Measurements from ENCODE around the gene CHI3L1.

The CHI3L1 gene

DNA sequence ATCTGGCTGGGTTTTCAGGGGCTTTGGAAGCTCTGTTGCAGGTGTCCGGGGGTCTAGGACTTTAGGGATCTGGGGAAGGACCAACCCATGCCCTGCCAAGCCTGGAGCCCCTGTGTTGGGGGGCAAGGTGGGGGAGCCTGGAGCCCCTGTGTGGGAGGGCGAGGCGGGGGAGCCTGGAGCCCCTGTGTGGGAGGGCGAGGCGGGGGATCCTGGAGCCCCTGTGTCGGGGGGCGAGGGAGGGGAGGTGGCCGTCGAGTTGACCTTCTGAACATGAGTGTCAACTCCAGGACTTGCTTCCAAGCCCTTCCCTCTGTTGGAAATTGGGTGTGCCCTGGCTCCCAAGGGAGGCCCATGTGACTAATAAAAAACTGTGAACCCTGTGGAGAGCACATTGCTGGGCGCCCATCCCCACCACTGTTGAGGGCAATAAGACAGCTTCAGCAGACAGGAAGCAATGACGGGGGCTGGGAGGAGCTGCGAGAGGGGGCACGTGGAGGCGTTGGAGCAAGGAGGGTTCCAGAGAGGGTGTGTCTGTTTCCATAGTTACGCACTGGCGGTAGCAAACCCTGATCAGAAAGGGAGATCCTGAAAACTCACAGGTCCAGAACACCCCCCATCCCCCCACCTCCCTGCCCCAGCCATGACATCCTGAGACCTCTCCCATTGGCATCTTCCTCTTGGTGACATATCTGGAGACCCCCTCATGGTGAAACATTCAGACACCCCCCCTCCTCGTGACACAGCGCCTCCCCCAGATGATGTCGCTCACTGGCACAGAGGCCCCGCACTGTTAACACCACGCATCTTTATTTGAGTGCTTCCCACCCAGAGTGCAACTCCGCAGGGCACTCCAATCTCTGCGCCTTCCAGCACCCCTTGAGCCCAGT, 19.2 kb downstream of the CHI3L1 start:
- H3K36me3 ChIP-seq (ENCODE audit: control insufficient read depth, insufficient read depth, low read length): no peaks in the 10 kb centered on the region
- no peaks in the 10 kb centered on the region for H3K9me3 ChIP-seq (ENCODE audit: control insufficient read depth, insufficient read depth, low read depth, low read length)
- no peak overlapping the region for H3K9ac ChIP-seq (ENCODE audit: low read length)
- no peak overlapping the region for H3K4me3 ChIP-seq (ENCODE audit: low read depth, low read length)
- no peak overlapping the region for H3K27ac ChIP-seq (ENCODE audit: low read depth, low read length)
- H3K27me3 ChIP-seq (ENCODE audit: control insufficient read depth, insufficient read depth, low read length): no peaks in the 10 kb centered on the region
- peaks cover 7% of the 10 kb centered on the region; the same call in 1 of the 2 replicates for H3K4me1 ChIP-seq (ENCODE audit: control insufficient read depth, insufficient read depth, low read length)

DNA sequence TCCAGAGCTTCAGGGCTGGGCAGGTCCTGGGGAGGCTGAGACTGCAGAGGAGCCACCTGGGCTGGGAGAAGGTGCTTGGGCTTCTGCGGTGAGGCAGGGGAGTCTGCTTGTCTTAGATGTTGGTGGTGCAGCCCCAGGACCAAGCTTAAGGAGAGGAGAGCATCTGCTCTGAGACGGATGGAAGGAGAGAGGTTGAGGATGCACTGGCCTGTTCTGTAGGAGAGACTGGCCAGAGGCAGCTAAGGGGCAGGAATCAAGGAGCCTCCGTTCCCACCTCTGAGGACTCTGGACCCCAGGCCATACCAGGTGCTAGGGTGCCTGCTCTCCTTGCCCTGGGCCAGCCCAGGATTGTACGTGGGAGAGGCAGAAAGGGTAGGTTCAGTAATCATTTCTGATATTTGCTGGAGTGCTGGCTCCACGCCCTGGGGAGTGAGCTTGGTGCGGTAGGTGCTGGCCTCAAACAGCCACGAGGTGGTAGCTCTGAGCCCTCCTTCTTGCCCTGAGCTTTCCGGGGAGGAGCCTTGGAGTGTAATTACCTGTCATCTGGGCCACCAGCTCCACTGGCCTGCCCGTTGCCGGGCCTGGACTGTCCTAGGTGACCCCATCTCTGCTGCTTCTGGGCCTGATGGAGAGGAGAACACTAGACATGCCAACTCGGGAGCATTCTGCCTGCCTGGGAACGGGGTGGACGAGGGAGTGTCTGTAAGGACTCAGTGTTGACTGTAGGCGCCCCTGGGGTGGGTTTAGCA, 20.1 kb downstream of the CHI3L1 start:
- Histone ChIP-seq H3K27ac (ENCODE audit: low read depth, low read length) (no peak overlapping the region), H3K4me3 (ENCODE audit: low read depth, low read length) (no peak overlapping the region), H3K9ac (ENCODE audit: low read length) (no peak overlapping the region), H3K4me1 (ENCODE audit: control insufficient read depth, insufficient read depth, low read length) (peaks cover 7% of the 10 kb centered on the region; the same call in 1 of the 2 replicates), H3K9me3 (ENCODE audit: control insufficient read depth, insufficient read depth, low read depth, low read length) (no peaks in the 10 kb centered on the region), H3K27me3 (ENCODE audit: control insufficient read depth, insufficient read depth, low read length) (no peaks in the 10 kb centered on the region), H3K36me3 (ENCODE audit: control insufficient read depth, insufficient read depth, low read length) (no peaks in the 10 kb centered on the region)

DNA sequence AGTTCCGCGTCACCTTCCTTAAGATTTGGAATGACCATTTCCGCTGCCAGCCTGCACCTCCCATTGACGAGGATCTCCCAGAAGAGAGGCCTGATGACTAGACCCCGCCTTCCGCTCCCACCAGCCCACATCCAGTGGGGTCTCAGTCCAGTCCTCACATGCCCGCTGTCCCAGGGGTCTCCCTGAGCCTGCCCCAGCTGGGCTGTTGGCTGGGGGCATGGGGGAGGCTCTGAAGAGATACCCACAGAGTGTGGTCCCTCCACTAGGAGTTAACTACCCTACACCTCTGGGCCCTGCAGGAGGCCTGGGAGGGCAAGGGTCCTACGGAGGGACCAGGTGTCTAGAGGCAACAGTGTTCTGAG, 20.7 kb downstream of the CHI3L1 start:
- H3K4me3 ChIP-seq (ENCODE audit: low read depth, low read length): no peak overlapping the region
- peaks cover 7% of the 10 kb centered on the region; the same call in 1 of the 2 replicates for H3K4me1 ChIP-seq (ENCODE audit: control insufficient read depth, insufficient read depth, low read length)
- H3K27ac ChIP-seq (ENCODE audit: low read depth, low read length): no peak overlapping the region
- H3K9ac ChIP-seq (ENCODE audit: low read length): no peak overlapping the region
- H3K27me3 ChIP-seq (ENCODE audit: control insufficient read depth, insufficient read depth, low read length): no peaks in the 10 kb centered on the region
- H3K36me3 ChIP-seq (ENCODE audit: control insufficient read depth, insufficient read depth, low read length): no peaks in the 10 kb centered on the region
- H3K9me3 ChIP-seq (ENCODE audit: control insufficient read depth, insufficient read depth, low read depth, low read length): no peaks in the 10 kb centered on the region

GRCh38 chr1:203165101-203165799, 21.3 kb downstream of the CHI3L1 start:
- Histone ChIP-seq H3K9ac (ENCODE audit: low read length) (no peak overlapping the region), H3K4me1 (ENCODE audit: control insufficient read depth, insufficient read depth, low read length) (peaks cover 7% of the 10 kb centered on the region; the same call in 1 of the 2 replicates)

GRCh38 chr1:203163891-203164635, 22.4 kb downstream of the CHI3L1 start:
- Histone ChIP-seq H3K27ac (ENCODE audit: low read depth, low read length) (no peak overlapping the region), H3K9ac (ENCODE audit: low read length) (no peak overlapping the region), H3K4me1 (ENCODE audit: control insufficient read depth, insufficient read depth, low read length) (peaks cover 7% of the 10 kb centered on the region; the same call in 1 of the 2 replicates), H3K9me3 (ENCODE audit: control insufficient read depth, insufficient read depth, low read depth, low read length) (no peaks in the 10 kb centered on the region), H3K27me3 (ENCODE audit: control insufficient read depth, insufficient read depth, low read length) (no peaks in the 10 kb centered on the region), H3K36me3 (ENCODE audit: control insufficient read depth, insufficient read depth, low read length) (no peaks in the 10 kb centered on the region), H3K4me3 (ENCODE audit: low read depth, low read length) (no peak overlapping the region)

More at GRCh38 chr1:203165101-203165799, 21.3 kb downstream of the CHI3L1 start:
- H3K27ac ChIP-seq (ENCODE audit: low read depth, low read length): no peak overlapping the region
- no peaks in the 10 kb centered on the region for H3K36me3 ChIP-seq (ENCODE audit: control insufficient read depth, insufficient read depth, low read length)
- H3K9me3 ChIP-seq (ENCODE audit: control insufficient read depth, insufficient read depth, low read depth, low read length): no peaks in the 10 kb centered on the region
- H3K4me3 ChIP-seq (ENCODE audit: low read depth, low read length): no peak overlapping the region
- no peaks in the 10 kb centered on the region for H3K27me3 ChIP-seq (ENCODE audit: control insufficient read depth, insufficient read depth, low read length)

DNA sequence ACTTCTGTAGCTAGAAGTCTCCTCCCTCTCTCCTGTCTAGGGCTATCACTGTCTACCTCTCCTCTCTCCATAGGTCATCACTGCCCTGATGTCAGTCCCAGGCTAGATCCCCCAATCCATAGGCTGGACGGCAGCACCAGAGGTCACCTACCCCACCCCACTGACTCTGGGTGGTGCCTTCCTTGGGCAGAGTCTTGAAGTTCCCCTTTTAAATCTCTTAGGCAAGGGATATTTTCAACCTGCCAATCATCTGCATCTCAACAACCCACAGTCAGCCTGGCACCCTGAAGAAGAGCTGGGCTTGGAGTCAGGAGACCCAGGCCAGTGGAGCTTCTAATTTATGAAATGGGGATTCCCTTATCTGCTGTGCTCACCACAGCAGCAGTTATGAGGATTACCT, 24.1 kb downstream of the CHI3L1 start:
- no peak overlapping the region for H3K4me3 ChIP-seq (ENCODE audit: low read depth, low read length)
- no peaks in the 10 kb centered on the region for H3K27me3 ChIP-seq (ENCODE audit: control insufficient read depth, insufficient read depth, low read length)
- no peaks in the 10 kb centered on the region for H3K36me3 ChIP-seq (ENCODE audit: control insufficient read depth, insufficient read depth, low read length)
- peaks cover 10% of the 10 kb centered on the region; the same call in 1 of the 2 replicates for H3K9me3 ChIP-seq (ENCODE audit: control insufficient read depth, insufficient read depth, low read depth, low read length)
- peaks cover 7% of the 10 kb centered on the region; the same call in 1 of the 2 replicates for H3K4me1 ChIP-seq (ENCODE audit: control insufficient read depth, insufficient read depth, low read length)
- H3K27ac ChIP-seq (ENCODE audit: low read depth, low read length): no peak overlapping the region
- H3K9ac ChIP-seq (ENCODE audit: low read length): no peak overlapping the region

- H3K9me3 ChIP-seq (ENCODE audit: control insufficient read depth, insufficient read depth, low read depth, low read length): peaks cover 10% of the 10 kb centered on the region; the same call in 1 of the 2 replicates
- H3K4me3 ChIP-seq (ENCODE audit: low read depth, low read length): no peak overlapping the region
- peaks cover 5% of the 10 kb centered on the region; the same call in 1 of the 2 replicates for H3K4me1 ChIP-seq (ENCODE audit: control insufficient read depth, insufficient read depth, low read length)
- no peak overlapping the region for H3K9ac ChIP-seq (ENCODE audit: low read length)
- H3K27me3 ChIP-seq (ENCODE audit: control insufficient read depth, insufficient read depth, low read length): no peaks in the 10 kb centered on the region
- no peak overlapping the region for H3K27ac ChIP-seq (ENCODE audit: low read depth, low read length)
- no peaks in the 10 kb centered on the region for H3K36me3 ChIP-seq (ENCODE audit: control insufficient read depth, insufficient read depth, low read length)
Observed at GRCh38 chr1:203161703-203162102, 24.8 kb downstream of the CHI3L1 start.

GRCh38 chr1:203161175-203161574, 25.3 kb downstream of the CHI3L1 start:
- Histone ChIP-seq H3K9me3 (ENCODE audit: control insufficient read depth, insufficient read depth, low read depth, low read length) (peaks cover 10% of the 10 kb centered on the region; the same call in 1 of the 2 replicates), H3K27me3 (ENCODE audit: control insufficient read depth, insufficient read depth, low read length) (no peaks in the 10 kb centered on the region), H3K27ac (ENCODE audit: low read depth, low read length) (no peak overlapping the region), H3K9ac (ENCODE audit: low read length) (no peak overlapping the region), H3K4me3 (ENCODE audit: low read depth, low read length) (no peak overlapping the region), H3K4me1 (ENCODE audit: control insufficient read depth, insufficient read depth, low read length) (peaks cover 3% of the 10 kb centered on the region; the same call in 1 of the 2 replicates), H3K36me3 (ENCODE audit: control insufficient read depth, insufficient read depth, low read length) (no peaks in the 10 kb centered on the region)

DNA sequence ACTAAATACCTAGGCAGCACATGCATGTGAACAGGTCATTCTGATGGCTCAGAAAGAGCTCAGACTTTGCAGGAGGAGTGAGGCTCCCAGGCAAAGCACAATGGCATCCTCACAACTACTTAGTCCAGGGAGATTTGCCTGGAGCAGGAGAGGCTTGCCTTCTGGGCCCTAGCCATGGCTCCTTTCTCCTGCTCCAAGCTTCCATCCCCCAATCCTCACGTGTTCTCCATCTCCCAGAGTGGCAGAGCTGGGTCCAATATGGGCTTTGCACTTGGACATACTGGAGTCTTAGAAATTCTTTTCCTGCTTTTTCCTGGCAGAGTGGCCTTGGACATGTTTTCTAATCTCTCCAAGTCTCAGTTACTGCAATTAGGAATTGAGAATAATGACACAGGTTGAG, 26.7 kb downstream of the CHI3L1 start:
- Histone ChIP-seq H3K36me3 (ENCODE audit: control insufficient read depth, insufficient read depth, low read length) (no peaks in the 10 kb centered on the region), H3K4me3 (ENCODE audit: low read depth, low read length) (no peak overlapping the region), H3K27me3 (ENCODE audit: control insufficient read depth, insufficient read depth, low read length) (no peaks in the 10 kb centered on the region), H3K9me3 (ENCODE audit: control insufficient read depth, insufficient read depth, low read depth, low read length) (peaks cover 10% of the 10 kb centered on the region; the same call in 1 of the 2 replicates), H3K4me1 (ENCODE audit: control insufficient read depth, insufficient read depth, low read length) (peaks cover 10% of the 10 kb centered on the region; the same call in 1 of the 2 replicates), H3K9ac (ENCODE audit: low read length) (no peak overlapping the region), H3K27ac (ENCODE audit: low read depth, low read length) (no peak overlapping the region)

DNA sequence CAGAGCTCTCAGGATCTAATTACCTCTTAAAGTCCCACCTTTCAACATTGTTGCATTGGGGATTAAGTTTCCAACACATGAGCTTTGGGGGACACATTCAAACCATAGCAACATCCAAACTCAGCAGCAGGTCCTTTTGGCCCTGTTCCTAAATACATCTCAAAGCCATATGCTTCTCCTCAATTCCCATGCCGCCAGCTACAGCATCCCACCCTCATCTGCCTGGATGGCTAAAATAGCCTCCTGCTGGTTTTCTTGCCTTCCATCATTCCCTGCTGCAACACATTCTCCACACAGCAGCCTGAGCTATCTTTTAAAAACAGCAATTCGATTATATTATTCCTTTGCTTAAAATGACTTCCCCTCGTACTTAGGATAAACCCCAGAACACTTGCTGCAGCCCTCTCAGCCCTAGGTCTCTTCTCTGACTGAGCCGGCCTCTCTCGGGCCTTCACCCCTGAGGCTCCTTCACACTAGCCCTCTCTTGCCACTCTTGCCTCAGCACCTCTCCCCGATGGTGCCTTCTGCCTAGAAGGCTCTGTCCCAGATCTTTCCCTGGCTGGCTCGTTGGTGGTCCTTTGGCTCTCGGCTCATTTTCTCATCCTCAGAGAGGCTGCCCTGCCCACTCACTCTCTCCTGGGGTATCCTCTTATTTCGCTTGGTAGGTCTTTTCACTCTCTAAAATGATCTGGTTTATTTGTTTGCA, 27.4 kb downstream of the CHI3L1 start:
- Histone ChIP-seq H3K9ac (ENCODE audit: low read length) (no peak overlapping the region), H3K27me3 (ENCODE audit: control insufficient read depth, insufficient read depth, low read length) (no peaks in the 10 kb centered on the region), H3K4me3 (ENCODE audit: low read depth, low read length) (no peak overlapping the region), H3K36me3 (ENCODE audit: control insufficient read depth, insufficient read depth, low read length) (no peaks in the 10 kb centered on the region), H3K9me3 (ENCODE audit: control insufficient read depth, insufficient read depth, low read depth, low read length) (peaks cover 10% of the 10 kb centered on the region; the same call in 1 of the 2 replicates), H3K4me1 (ENCODE audit: control insufficient read depth, insufficient read depth, low read length) (peaks cover 17% of the 10 kb centered on the region), H3K27ac (ENCODE audit: low read depth, low read length) (no peak overlapping the region)
